ENCODE results near the gene MAPKAPK2.

GRCh38 chr1:206660136-206660535 lies 24.6 kb upstream of the MAPKAPK2 start:
- no peak for TF ChIP-seq CTCF (IDR thresholded peaks at IDR 0.05 in 8 of 11, conservative IDR thresholded peaks at IDR 0.05 in 3 of 11)
- no peak for TF ChIP-seq POLR2AphosphoS5 (IDR thresholded peaks at IDR 0.05)

Measured in spleen (tissue), 7 donors.